HG02970 (cell line): Measurements from ENCODE around the gene PGLYRP4.

Source experiments
- ATAC-seq: cut with Tn5 transposase; IDR thresholded peaks from one replicate; pipeline ENCODE4 v1.9.1; 2021; ENCODE audit warnings: mild to moderate bottlenecking, moderate library complexity, moderate number of reproducible peaks; ENCODE audit not compliant: unreplicated experiment, low FRiP score

The PGLYRP4 gene

DNA sequence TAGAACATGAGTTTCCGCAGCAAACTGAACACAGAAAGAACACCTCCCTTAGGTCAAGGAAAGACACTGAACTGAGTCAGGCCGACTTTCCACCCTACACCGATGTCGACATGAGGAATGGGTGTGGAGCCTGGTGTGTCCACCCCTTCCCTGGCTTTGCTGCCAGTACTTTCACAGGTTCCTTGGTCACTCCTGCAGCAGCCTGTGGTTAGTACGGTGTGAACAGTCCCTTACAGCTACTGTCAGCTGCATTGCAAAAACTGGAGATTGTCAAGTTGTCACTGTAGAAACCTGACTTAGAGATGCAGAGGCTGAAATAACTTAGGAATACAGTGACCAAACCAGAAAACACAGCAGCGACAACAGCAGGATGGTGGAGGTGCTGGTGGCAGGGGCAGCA, 43.0 kb downstream of the PGLYRP4 start:
- ATAC-seq = no peak

GRCh38 chr1:153302308-153302707, 46.3 kb downstream of the PGLYRP4 start:
- no peak for ATAC-seq

GRCh38 chr1:153293851-153294250, 54.8 kb downstream of the PGLYRP4 start:
- no peak for ATAC-seq

DNA sequence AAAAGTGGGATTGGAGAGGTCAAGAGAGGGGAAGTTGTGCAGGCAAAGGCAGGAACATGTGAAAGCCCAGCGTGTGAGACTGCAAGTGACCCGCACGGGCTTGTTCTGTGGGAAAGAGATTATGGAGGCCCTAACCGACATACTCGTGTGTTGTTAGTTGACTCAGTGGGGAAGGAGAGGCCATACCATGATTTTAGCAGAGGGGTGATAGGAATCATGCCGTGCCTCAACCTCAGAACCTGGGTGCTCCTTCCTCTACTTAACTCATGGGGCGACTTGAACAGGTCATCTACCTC, 55.2 kb downstream of the PGLYRP4 start:
- ATAC-seq = no peak

GRCh38 chr1:153292740-153293479, 55.7 kb downstream of the PGLYRP4 start:
- ATAC-seq = no peak

DNA sequence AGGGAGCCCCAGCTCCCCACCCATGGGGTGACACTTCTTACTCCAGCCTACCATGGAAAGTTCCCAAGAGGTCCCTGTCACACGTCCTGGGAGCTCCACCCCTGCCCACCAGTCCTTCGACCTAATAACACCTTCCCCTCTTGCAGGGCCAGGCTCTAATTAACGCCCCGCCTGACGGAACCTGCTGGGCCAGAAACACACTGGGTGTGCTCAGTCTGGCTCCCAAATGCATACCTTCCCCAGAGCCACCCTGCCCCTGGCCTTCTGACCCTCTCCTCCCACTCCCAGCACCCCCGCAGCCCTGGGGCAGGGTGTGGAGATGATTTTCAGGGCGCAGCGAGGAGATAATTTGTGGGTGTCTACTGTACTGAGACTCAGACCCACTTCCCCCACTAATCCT, 56.5 kb downstream of the PGLYRP4 start:
- ATAC-seq = no peak

DNA sequence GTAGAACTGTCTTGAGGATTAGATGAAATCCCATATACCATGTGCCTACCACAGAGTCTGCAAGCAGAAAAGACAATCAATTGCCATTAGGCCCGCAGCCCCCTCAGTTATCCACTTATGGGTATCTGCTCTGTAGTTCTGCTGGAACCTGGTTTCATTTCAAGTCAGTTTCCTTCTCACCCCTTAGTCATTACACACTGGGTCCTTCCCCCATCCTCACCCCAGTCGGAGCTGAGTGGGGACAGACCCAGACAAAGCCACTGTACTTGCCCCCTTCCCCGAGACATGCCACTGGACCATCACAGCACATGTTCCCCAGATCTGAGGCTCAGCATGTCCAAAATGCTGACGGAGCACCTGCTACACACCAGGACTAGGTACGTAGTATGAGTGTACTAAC, 57.1 kb downstream of the PGLYRP4 start:
- ATAC-seq = no peak

DNA sequence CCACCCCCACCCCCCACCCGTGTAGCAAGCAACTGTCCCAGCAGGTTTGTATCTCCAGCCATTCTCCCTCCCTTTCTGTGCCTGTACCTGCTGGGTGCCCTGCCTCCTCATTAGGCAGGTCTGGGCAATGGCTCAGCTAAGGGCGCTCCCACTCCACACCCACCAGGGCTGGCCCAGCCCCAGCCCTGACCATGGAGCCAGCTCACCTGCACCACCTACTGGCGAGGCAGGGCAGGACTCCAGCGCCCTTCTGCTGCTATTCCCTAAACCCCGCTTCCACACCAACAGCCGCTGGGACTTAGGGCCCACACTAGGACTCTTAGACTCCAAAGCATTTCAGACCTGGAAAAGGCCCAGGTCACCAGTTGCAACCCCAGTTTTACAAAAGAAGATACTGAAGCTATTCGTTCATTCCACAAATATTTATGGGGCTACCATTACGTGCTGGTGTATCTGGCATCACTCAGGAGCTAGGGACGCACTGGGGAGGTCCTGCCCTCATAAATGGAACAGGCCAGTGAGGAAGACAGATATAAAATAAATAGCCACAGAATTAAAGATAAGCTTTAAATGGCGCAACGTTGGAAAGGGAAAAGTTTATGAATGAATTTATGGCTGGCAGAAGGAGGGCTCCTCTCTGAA, 59.9 kb downstream of the PGLYRP4 start:
- ATAC-seq = no peak
